WERI-Rb-1 (cell line): ENCODE measurements around the gene SMNDC1.
A peak's percentile ranks its signal among the peaks of the same experiment; 100 is the strongest.
"Not testable (repeated sequence)": the region's sequence is repeated elsewhere in the genome, so short reads cannot be mapped to it uniquely, and the experiment has no call there.

Experiments
- DNase-seq: peaks from one replicate; pipeline ENCODE4 v3.0.0-alpha.2; 2020
- H3K27ac ChIP-seq: fragments of 250-450 bp; sonication (Bioruptor Pico); 2 replicates; pipeline ENCODE4 v1.5.1; 2020; ENCODE audit warnings: mild to moderate bottlenecking, moderate library complexity
- H3K27me3 ChIP-seq: fragments of 250-450 bp; sonication (Bioruptor Pico); 2 replicates; pipeline ENCODE4 v1.5.1; 2021; ENCODE audit warnings: mild to moderate bottlenecking, low read depth, moderate library complexity; ENCODE audit not compliant: insufficient read depth, severe bottlenecking
- H3K36me3 ChIP-seq: fragments of 250-450 bp; sonication (Bioruptor Pico); 2 replicates; pipeline ENCODE4 v1.5.1; 2020; ENCODE audit warnings: mild to moderate bottlenecking, moderate library complexity
- H3K4me3 ChIP-seq: 2 replicates; pipeline ENCODE4 v1.5.1; 2011; ENCODE audit warnings: low read depth, mild to moderate bottlenecking, control low read depth, low read length
- H3K9me3 ChIP-seq: fragments of 250-450 bp; sonication (Bioruptor Pico); 2 replicates; pipeline ENCODE4 v1.5.1; 2021; ENCODE audit warnings: mild to moderate bottlenecking, moderate library complexity; ENCODE audit not compliant: severe bottlenecking
- TF ChIP-seq, protein P1 (sequence below): IDR thresholded peaks from 2 replicates; pipeline ENCODE4 v1.5.1; 2011; ENCODE audit warnings: low read depth, mild to moderate bottlenecking, control low read depth, inconsistent platforms, low read length

The SMNDC1 gene

DNA sequence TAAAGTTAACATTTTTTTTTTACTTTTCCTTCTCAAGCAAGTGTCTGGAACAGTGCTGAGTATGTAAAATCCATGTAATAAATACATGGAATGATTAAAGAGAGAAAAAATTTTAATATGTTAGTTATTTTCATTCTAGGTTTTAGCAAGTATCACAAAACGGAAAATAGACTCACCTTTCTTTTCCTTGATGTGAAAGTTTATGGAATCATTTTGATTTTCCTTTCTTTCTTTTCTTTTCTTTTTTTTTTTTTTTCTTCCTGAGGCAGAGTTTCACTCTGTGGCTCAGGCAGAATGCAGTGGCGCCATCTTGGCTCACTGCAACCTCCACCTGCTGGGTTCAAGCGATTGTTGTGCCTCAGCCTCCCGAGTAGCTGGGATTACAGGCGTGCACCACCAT lies 28.1 kb downstream of the SMNDC1 start:
- H3K4me3 ChIP-seq, result no peak overlapping the region
- H3K27me3 ChIP-seq, result no peaks in the 10 kb centered on the region
- no peak for DNase-seq
- TF ChIP-seq, protein P1, sequence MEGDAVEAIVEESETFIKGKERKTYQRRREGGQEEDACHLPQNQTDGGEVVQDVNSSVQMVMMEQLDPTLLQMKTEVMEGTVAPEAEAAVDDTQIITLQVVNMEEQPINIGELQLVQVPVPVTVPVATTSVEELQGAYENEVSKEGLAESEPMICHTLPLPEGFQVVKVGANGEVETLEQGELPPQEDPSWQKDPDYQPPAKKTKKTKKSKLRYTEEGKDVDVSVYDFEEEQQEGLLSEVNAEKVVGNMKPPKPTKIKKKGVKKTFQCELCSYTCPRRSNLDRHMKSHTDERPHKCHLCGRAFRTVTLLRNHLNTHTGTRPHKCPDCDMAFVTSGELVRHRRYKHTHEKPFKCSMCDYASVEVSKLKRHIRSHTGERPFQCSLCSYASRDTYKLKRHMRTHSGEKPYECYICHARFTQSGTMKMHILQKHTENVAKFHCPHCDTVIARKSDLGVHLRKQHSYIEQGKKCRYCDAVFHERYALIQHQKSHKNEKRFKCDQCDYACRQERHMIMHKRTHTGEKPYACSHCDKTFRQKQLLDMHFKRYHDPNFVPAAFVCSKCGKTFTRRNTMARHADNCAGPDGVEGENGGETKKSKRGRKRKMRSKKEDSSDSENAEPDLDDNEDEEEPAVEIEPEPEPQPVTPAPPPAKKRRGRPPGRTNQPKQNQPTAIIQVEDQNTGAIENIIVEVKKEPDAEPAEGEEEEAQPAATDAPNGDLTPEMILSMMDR, result no peak
- no peaks in the 10 kb centered on the region for H3K9me3 ChIP-seq
- H3K27ac ChIP-seq, result no peak overlapping the region
- H3K36me3 ChIP-seq, result peaks cover 3% of the 10 kb centered on the region

DNA sequence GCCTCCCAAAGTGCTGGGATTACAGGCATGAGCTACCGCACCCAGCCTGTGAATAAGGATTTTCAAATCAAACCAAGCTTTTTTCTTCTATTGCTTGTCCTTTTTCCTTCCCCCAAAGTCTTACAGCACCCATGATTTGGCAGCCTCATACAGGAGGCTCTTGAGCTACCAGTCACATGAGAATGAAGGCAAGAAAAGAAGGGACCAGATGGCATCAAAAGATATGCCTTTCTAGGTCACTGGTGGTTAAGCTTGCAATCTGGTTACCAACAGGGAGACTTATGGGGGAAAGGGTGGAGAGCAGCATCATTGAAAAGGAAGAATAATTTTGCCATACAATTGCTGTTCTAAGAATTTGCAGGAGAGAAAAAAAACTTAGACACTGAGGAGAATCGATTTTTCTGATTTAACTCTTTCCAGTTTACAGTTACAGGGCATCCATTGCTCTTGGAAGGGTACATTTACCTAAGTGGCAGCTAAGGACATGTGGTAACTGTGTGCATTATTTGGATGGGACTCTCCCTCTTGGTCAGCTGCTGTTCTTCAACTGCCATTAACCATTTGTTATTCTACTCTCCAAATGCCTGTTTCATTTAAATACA lies 29.5 kb downstream of the SMNDC1 start:
- Histone ChIP-seq H3K27ac (peak overlapping the region; percentile 60), H3K27me3 (no peaks in the 10 kb centered on the region), H3K36me3 (no peaks in the 10 kb centered on the region), H3K9me3 (no peaks in the 10 kb centered on the region), H3K4me3 (no peak overlapping the region)
- DNase-seq, result peak; percentile 18
- TF ChIP-seq, protein P1, result no peak

DNA sequence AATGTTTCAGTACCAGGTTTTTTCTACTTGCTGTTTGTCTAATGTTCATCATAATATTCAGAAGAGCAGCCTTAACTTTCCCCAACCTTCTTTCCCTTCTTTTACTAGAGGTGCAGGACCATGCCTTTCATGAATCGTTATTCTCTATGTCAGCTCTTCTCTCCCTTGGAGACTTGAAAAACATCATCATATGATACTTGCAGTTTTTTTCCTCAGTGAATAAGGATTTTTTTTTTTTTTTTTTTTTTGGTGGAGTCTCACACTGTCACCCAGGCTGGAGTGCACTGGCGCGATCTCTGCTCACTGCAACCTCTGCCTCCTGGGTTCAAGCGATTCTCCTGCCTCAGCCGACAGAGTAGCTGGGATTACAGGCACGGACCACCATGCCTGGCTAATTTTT lies 30.1 kb downstream of the SMNDC1 start:
- no peak overlapping the region for H3K4me3 ChIP-seq
- DNase-seq, result no peak
- H3K36me3 ChIP-seq, result no peaks in the 10 kb centered on the region
- no peaks in the 10 kb centered on the region for H3K9me3 ChIP-seq
- H3K27me3 ChIP-seq, result no peaks in the 10 kb centered on the region
- TF ChIP-seq, protein P1, result no peak
- peak overlapping the region; percentile 60 for H3K27ac ChIP-seq

DNA sequence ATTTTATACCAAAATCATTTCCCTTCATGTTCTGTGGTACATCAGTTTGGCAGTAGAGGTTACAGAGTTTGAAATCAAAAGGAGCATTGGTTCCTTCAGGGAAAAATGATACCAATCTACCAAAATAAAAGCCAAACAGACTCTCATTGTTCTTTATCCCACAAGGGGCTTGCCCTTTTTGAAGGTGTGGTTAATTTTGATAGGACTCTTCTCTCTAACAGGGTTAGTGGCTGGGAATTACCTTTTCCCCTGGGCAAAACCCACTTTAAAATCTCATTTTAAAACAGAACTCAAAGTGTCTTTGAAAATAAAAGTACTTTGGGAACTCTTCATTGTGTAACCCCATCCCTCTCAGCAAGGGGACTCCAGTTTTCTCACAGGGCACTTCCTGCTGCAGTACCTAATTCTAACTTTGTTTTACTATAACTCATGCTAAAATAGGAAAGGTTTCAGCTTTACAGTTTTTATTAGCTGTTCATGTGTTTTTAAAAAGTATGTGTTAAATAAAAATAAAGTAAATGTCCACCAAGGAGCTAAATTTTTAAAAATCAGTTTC lies 30.6 kb downstream of the SMNDC1 start:
- no peak for DNase-seq
- Histone ChIP-seq H3K36me3 (no peaks in the 10 kb centered on the region), H3K27ac (no peak overlapping the region; the same call in 1 of the 2 replicates), H3K27me3 (no peaks in the 10 kb centered on the region), H3K4me3 (no peak overlapping the region), H3K9me3 (no peaks in the 10 kb centered on the region)
- TF ChIP-seq, protein P1, result no peak

DNA sequence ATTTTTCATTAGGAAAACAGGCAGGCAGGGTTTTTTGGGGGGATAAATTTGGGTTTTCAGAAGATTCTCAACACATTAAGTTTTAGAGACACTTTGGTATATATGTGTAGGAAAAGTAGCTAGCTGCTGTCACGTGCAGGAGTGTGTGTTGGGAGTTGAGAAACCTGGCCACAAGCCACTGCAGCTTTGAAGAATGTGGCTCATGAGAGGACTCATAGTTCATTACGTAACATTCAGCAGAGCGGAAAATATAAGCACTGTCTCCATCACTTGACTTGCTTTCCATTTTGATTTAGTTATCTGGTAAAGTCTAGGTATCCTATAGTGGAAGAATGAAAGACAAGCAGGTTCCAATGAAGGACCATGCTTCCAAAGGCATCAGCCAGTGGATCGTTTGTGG lies 31.2 kb downstream of the SMNDC1 start:
- no peak overlapping the region for H3K4me3 ChIP-seq
- H3K9me3 ChIP-seq, result no peaks in the 10 kb centered on the region
- TF ChIP-seq, protein P1, result no peak
- no peak overlapping the region for H3K27ac ChIP-seq
- DNase-seq, result no peak
- H3K36me3 ChIP-seq, result no peaks in the 10 kb centered on the region
- no peaks in the 10 kb centered on the region for H3K27me3 ChIP-seq

DNA sequence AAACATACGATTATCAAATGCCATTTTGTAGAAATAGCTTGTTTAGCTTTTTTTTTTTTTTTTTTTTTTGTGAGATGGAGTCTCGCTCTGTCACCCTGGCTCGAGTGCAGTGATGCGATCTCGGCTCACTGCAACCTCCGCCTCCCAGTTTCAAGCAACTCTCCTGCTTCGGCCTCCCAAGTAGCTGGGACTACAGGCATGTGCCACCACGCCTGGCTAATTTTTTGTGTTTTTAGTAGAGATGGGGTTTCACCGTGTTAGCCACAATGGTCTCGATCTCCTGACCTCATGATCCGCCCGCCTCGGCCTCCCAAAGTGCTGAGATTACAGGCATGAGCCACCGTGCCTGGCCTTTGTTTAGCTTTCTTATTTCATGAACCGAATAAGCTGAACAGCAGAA lies 31.7 kb downstream of the SMNDC1 start:
- not testable (repeated sequence) for H3K27me3 ChIP-seq, H3K4me3 ChIP-seq, H3K9me3 ChIP-seq, H3K36me3 ChIP-seq, H3K27ac ChIP-seq, DNase-seq
